Type B pancreatic cell (in vitro differentiated cells): ENCODE results near the gene PROSER3. TPM values are rescaled to one million over a fixed set of nuclear protein-coding genes. Genes with fewer than 3 reads are reported as not detected.

ENCODE experiments used
- DNase-seq: peaks from one replicate; pipeline ENCODE4 v3.0.0; 2021; ENCODE audit warnings: mixed read lengths; ENCODE audit not compliant: unreplicated experiment; ENCODE audit errors: extremely low spot score
- H3K27ac Mint-ChIP-seq: 2 replicates; pipeline ENCODE4 v1.8.0; 2021; ENCODE audit warnings: mild to moderate bottlenecking, mixed read lengths
- H3K27me3 Mint-ChIP-seq: 2 replicates; pipeline ENCODE4 v1.8.0; 2021; ENCODE audit warnings: mixed read lengths
- H3K36me3 Mint-ChIP-seq: 2 replicates; pipeline ENCODE4 v1.8.0; 2021; ENCODE audit warnings: mixed read lengths
- H3K4me1 Mint-ChIP-seq: one replicate; pipeline ENCODE4 v1.8.0; 2021; ENCODE audit warnings: mixed read lengths; ENCODE audit not compliant: unreplicated experiment
- H3K4me3 Mint-ChIP-seq: 2 replicates; pipeline ENCODE4 v1.8.0; 2021; ENCODE audit warnings: mild to moderate bottlenecking, mixed read lengths
- H3K9me3 Mint-ChIP-seq: 2 replicates; pipeline ENCODE4 v1.8.0; 2021; ENCODE audit warnings: mixed read lengths
- CTCF ChIP-seq: fragments of 200-600 bp; sonication (generic); conservative IDR thresholded peaks from 2 replicates; pipeline ENCODE4 v1.5.0; 2021; ENCODE audit warnings: antibody characterized with exemption, mild to moderate bottlenecking
- total RNA-seq: library from RNA; stranded (reverse); gene quantifications from 2 replicates; pipeline ENCODE4 v1.2.1, GENCODE V29; 2021; ENCODE audit warnings: low replicate concordance

PROSER3 gene
- total RNA-seq, 1 donor from 2014 or later, result 48.0 TPM

DNA sequence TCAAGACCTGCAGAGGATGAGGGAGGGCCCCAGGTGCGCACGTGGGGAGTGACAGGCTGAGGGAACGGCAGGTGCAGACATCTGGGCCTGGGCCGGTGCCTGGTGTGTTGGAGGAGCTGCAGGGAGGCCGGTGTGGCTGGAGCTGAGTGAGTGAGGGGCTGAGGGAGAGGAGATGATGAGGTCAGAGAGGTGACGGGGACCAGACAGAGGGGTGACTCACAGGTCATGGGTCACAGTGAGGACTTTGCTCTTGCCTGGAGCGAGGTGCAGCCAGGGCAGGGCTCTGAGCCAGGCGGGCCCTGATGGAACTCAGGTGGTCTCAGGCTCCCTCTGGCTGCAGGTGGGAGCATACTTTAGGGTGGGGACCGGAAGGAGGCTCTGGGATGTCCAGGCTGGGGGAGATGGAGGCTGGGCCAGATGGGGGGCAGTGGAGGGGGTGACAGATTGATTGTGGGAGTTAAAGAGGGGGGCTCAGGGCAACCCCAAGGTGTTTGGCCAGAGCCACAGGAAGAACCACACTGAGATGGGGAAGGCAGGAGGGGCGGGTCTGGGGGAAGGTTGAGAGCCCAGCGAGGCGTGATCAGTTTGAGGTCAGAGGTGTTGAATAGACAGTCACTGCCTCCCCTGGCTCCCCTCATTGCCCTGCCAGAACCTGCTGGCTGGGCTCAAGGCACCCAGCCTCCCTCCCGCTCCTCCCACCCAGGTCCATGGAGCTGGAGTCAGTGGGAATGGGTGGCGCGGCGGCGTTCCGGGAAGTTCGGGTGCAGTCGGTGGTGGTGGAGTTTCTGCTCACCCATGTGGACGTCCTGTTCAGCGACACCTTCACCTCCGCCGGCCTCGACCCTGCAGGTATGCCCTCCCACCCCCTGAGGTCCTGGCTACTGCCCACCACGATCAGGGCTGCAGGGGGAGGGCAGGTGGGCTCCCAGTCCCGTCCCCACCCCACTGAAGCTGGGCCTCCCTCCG lies 25.8 kb downstream of the PROSER3 start:
- H3K4me1 Mint-ChIP-seq, result no peaks in the 10 kb centered on the region
- no peaks in the 10 kb centered on the region for H3K27me3 Mint-ChIP-seq
- no peaks in the 10 kb centered on the region for H3K9me3 Mint-ChIP-seq
- no peak overlapping the region for H3K4me3 Mint-ChIP-seq
- TF ChIP-seq CTCF, result no peak
- H3K36me3 Mint-ChIP-seq, result peaks cover 6% of the 10 kb centered on the region
- peak overlapping the region; percentile 29 for H3K27ac Mint-ChIP-seq
- DNase-seq, result no peak

DNA sequence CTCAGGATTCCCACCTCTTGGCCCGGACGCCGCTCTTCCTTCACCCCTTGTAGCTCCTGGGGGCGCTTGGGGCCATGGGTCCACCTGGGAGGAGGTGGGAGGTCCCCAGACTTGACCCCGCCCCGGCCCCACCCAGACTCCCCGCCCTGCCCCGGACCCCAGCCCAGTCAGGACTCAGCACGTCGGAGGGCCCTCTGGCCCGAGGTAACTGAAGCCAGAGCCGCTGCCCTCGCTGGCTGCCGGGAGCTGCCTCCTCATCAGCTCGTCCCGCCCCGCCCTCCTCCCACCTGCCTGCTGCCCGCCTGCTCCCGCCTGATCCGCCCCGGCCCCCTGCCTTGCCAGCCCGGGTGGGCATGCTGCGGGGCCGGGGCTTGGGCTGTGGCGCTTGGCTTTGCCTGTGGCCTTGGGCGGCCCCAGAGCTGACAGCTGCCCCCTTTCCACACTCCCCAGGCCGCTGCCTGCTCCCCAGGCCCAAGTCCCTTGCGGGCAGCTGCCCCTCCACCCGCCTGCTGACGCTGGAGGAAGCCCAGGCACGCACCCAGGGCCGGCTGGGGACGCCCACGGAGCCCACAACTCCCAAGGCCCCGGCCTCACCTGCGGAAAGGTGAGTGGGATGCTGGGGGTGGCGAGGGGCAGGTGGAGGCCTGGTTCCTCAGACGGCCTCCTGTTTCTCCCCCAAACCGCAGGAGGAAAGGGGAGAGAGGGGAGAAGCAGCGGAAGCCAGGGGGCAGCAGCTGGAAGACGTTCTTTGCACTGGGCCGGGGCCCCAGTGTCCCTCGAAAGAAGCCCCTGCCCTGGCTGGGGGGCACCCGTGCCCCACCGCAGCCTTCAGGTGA lies 26.7 kb downstream of the PROSER3 start:
- Mint-ChIP-seq H3K4me1 (no peaks in the 10 kb centered on the region), H3K4me3 (no peak overlapping the region), H3K27ac (no peak overlapping the region), H3K9me3 (no peaks in the 10 kb centered on the region), H3K36me3 (peaks cover 6% of the 10 kb centered on the region), H3K27me3 (no peaks in the 10 kb centered on the region)
- DNase-seq, result no peak
- no peak for TF ChIP-seq CTCF

- H3K27me3 Mint-ChIP-seq, result no peaks in the 10 kb centered on the region
- no peaks in the 10 kb centered on the region for H3K9me3 Mint-ChIP-seq
- peaks cover 6% of the 10 kb centered on the region for H3K36me3 Mint-ChIP-seq
- H3K27ac Mint-ChIP-seq, result no peak overlapping the region
- no peak overlapping the region for H3K4me3 Mint-ChIP-seq
- no peaks in the 10 kb centered on the region for H3K4me1 Mint-ChIP-seq
- no peak for DNase-seq
- TF ChIP-seq CTCF, result no peak
These were observed 27.3 kb downstream of the PROSER3 start for GRCh38 chr19:35785339-35785627.

DNA sequence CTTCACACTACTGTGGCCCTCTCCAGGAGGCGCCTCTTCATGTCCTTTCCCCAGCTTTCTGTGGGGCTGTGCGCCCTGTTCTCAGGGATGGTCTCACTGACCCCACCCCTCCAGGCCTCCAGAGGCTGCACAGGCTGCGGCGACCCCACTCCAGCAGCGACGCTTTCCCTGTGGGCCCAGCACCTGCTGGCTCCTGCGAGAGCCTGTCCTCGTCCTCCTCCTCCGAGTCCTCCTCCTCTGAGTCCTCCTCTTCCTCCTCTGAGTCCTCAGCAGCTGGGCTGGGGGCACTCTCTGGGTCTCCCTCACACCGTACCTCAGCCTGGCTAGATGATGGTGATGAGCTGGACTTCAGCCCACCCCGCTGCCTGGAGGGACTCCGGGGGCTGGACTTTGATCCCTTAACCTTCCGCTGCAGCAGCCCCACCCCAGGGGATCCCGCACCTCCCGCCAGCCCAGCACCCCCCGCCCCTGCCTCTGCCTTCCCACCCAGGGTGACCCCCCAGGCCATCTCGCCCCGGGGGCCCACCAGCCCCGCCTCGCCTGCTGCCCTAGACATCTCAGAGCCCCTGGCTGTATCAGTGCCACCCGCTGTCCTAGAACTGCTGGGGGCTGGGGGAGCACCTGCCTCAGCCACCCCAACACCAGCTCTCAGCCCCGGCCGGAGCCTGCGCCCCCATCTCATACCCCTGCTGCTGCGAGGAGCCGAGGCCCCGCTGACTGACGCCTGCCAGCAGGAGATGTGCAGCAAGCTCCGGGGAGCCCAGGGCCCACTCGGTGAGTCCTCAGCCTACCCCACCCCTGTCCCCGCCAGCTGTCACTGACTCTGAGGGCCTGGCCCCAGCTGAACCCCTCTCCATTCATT lies 28.6 kb downstream of the PROSER3 start:
- no peaks in the 10 kb centered on the region for H3K9me3 Mint-ChIP-seq
- no peak overlapping the region for H3K4me3 Mint-ChIP-seq
- no peak for TF ChIP-seq CTCF
- H3K36me3 Mint-ChIP-seq, result peaks cover 6% of the 10 kb centered on the region
- no peak overlapping the region for H3K27ac Mint-ChIP-seq
- DNase-seq, result no peak
- no peaks in the 10 kb centered on the region for H3K27me3 Mint-ChIP-seq
- H3K4me1 Mint-ChIP-seq, result no peaks in the 10 kb centered on the region

DNA sequence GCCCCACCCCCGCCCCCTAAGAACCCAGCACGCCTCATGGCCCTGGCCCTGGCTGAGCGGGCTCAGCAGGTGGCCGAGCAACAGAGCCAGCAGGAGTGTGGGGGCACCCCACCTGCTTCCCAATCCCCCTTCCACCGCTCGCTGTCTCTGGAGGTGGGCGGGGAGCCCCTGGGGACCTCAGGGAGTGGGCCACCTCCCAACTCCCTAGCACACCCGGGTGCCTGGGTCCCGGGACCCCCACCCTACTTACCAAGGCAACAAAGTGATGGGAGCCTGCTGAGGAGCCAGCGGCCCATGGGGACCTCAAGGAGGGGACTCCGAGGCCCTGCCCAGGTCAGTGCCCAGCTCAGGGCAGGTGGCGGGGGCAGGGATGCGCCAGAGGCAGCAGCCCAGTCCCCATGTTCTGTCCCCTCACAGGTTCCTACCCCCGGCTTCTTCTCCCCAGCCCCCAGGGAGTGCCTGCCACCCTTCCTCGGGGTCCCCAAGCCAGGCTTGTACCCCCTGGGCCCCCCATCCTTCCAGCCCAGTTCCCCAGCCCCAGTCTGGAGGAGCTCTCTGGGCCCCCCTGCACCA lies 29.3 kb downstream of the PROSER3 start:
- Mint-ChIP-seq H3K36me3 (peaks cover 6% of the 10 kb centered on the region), H3K4me1 (no peaks in the 10 kb centered on the region), H3K9me3 (no peaks in the 10 kb centered on the region), H3K27ac (no peak overlapping the region), H3K27me3 (no peaks in the 10 kb centered on the region), H3K4me3 (no peak overlapping the region)
- no peak for DNase-seq
- TF ChIP-seq CTCF, result no peak
